ENCODE results near the gene MYOCOS.

MYOCOS gene

GRCh38 chr1:171628225-171628624 is 6.2 kb downstream of the MYOCOS start:
- no peak overlapping the region for H3K4me3 ChIP-seq (ENCODE audit: low read depth, low read length)
- DNase-seq (ENCODE audit: low read depth, low spot score), result no peak
- POLR2A ChIA-PET, result no interaction called here
- CTCF ChIA-PET, result no interaction called here
- TF ChIP-seq CTCF (IDR thresholded peaks at IDR 0.05; ENCODE audit: insufficient read depth, low read length, missing control alignments), result no peak

GRCh38 chr1:171635661-171636060 is 13.6 kb downstream of the MYOCOS start:
- CTCF ChIA-PET, result interaction anchor here (0.6 to 3.9 kb wide), 2 partner anchors 10 to 349 kb away, joined by 3 to 21 read pairs; no protein-coding TSS in a partner anchor
- DNase-seq (ENCODE audit: low read depth, low spot score), result no peak
- no peak for TF ChIP-seq CTCF (IDR thresholded peaks at IDR 0.05; ENCODE audit: insufficient read depth, low read length, missing control alignments)
- POLR2A ChIA-PET, result interaction anchor here (0.6 kb wide), 1 partner anchor 31 kb away, joined by 3 read pairs; no protein-coding TSS in a partner anchor
- no peak overlapping the region for H3K4me3 ChIP-seq (ENCODE audit: low read depth, low read length)

GRCh38 chr1:171636141-171636540 is 14.1 kb downstream of the MYOCOS start:
- H3K4me3 ChIP-seq (ENCODE audit: low read depth, low read length), result no peak overlapping the region
- ChIA-PET CTCF (interaction anchor here (0.6 to 3.9 kb wide), 4 partner anchors 9 to 349 kb away, joined by 3 to 21 read pairs (median 4); no protein-coding TSS in a partner anchor), POLR2A (interaction anchor here (0.6 kb wide), 1 partner anchor 31 kb away, joined by 3 read pairs; no protein-coding TSS in a partner anchor)
- DNase-seq (ENCODE audit: low read depth, low spot score), result no peak
- TF ChIP-seq CTCF (IDR thresholded peaks at IDR 0.05; ENCODE audit: insufficient read depth, low read length, missing control alignments), result no peak

- H3K4me3 ChIP-seq (ENCODE audit: low read depth, low read length), result no peak overlapping the region
- DNase-seq (ENCODE audit: low read depth, low spot score), result no peak
- ChIA-PET POLR2A (no interaction called here), CTCF (no interaction called here)
- TF ChIP-seq CTCF (IDR thresholded peaks at IDR 0.05; ENCODE audit: insufficient read depth, low read length, missing control alignments), result no peak
These were observed 16.0 kb downstream of the MYOCOS start for GRCh38 chr1:171637928-171638576.

- no peak for DNase-seq (ENCODE audit: low read depth, low spot score)
- no peak for TF ChIP-seq CTCF (IDR thresholded peaks at IDR 0.05; ENCODE audit: insufficient read depth, low read length, missing control alignments)
- POLR2A ChIA-PET, result no interaction called here
- no peak overlapping the region for H3K4me3 ChIP-seq (ENCODE audit: low read depth, low read length)
- CTCF ChIA-PET, result interaction anchor here (0.6 to 10.5 kb wide), 2 partner anchors 346 to 810 kb away, joined by 3 to 190 read pairs; no protein-coding TSS in a partner anchor
These were observed 18.2 kb downstream of the MYOCOS start for GRCh38 chr1:171640225-171640624.

- no peak overlapping the region for H3K4me3 ChIP-seq (ENCODE audit: low read depth, low read length)
- no peak for DNase-seq (ENCODE audit: low read depth, low spot score)
- TF ChIP-seq CTCF (IDR thresholded peaks at IDR 0.05; ENCODE audit: insufficient read depth, low read length, missing control alignments), result no peak
- CTCF ChIA-PET, result interaction anchor here (1.4 to 10.5 kb wide), 3 partner anchors 74 to 345 kb away, joined by 4 to 190 read pairs (median 7); no protein-coding TSS in a partner anchor
- POLR2A ChIA-PET, result no interaction called here
These were observed 19.2 kb downstream of the MYOCOS start for GRCh38 chr1:171641076-171641864.

Measured in AG04449 (cell line).